Measurements from ENCODE around the gene TLE1.

TLE1 gene

DNA sequence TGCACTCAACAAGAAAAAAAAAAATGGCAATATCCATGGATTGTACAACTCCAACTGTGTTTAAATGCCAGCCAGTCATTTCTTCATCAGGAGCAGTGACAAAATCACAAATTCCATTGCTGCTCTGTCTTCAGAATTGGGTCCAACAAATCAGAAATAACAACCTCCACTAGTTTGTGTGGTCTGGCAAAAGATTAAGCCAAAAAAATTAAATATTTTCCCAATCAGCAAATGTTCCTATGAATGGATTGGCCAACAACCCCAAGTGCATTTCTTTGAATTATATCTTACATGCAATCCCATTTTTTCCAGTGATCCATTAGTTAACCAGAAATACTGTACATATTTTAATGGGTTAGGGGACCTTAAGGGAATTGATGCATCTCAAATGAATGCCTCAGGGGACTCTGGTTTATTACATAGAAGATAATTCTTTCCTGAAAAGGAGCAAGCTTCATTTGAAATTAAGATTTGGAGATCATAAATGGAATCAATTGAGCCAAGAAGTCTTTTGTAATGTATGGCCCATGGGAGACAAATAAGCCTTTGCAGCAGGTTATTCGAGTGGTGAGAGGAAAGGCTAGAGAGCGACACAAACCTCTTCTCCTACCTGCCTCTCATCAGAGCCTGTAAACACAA, 131.8 kb downstream of the TLE1 start:
- H3K4me3 ChIP-seq (ENCODE audit: low read depth, low read length): no peak overlapping the region
- in situ Hi-C loops (cut with HindIII; ENCODE audit: low sequenced_read_pairs): loop anchor here (5.0 to 10.0 kb wide), 2 partner anchors 35 to 117 kb away; no protein-coding TSS in a partner anchor
- TF ChIP-seq, protein P1, sequence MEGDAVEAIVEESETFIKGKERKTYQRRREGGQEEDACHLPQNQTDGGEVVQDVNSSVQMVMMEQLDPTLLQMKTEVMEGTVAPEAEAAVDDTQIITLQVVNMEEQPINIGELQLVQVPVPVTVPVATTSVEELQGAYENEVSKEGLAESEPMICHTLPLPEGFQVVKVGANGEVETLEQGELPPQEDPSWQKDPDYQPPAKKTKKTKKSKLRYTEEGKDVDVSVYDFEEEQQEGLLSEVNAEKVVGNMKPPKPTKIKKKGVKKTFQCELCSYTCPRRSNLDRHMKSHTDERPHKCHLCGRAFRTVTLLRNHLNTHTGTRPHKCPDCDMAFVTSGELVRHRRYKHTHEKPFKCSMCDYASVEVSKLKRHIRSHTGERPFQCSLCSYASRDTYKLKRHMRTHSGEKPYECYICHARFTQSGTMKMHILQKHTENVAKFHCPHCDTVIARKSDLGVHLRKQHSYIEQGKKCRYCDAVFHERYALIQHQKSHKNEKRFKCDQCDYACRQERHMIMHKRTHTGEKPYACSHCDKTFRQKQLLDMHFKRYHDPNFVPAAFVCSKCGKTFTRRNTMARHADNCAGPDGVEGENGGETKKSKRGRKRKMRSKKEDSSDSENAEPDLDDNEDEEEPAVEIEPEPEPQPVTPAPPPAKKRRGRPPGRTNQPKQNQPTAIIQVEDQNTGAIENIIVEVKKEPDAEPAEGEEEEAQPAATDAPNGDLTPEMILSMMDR (IDR thresholded peaks at IDR 0.05; ENCODE audit: low read depth, low read length, missing control alignments): no peak
- DNase-seq (ENCODE audit: low read depth): no peak

DNA sequence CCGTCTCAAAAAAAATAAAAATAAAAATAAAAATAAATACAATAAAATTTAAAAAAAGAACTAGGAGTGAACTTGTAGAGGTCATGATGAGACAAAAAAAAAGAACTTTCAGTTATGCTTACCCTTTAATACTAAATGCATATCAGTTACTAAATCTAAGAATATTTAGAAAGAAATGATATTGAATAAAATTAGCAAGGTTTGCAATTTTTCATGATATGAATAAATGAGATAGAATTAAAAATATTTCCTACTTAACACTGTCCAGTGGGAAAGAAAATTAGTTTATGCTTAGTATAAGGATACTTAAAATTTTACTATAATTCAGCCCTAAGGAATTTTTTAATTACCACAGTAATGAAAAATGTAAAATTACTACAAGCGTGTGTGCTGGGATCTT, 132.4 kb downstream of the TLE1 start:
- no peak for DNase-seq (ENCODE audit: low read depth)
- no peak overlapping the region for H3K4me3 ChIP-seq (ENCODE audit: low read depth, low read length)
- in situ Hi-C loops (cut with HindIII; ENCODE audit: low sequenced_read_pairs): loop anchor here (5.0 to 10.0 kb wide), 2 partner anchors 35 to 118 kb away; no protein-coding TSS in a partner anchor
- TF ChIP-seq, protein P1 (IDR thresholded peaks at IDR 0.05; ENCODE audit: low read depth, low read length, missing control alignments): no peak

DNA sequence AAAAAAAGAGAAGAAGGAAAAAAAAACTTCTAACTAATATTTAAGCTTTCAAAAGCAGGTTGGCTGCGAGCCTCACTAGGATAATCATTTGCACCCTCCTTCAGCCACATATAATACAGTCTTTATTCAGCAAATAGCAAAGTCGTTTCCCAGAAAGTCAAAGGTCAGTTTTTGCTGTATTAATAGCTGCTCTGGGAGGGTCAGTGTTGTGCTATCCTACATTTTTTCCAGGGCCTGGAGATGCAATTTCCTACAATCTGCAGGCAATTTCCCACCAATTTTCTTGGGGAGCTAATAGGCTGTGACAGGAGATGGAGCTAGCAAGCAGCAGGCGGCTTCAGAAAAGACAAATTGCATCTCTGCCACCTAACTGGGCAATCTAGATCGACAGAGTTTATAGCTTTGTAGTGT, 136.8 kb downstream of the TLE1 start:
- no peak for DNase-seq (ENCODE audit: low read depth)
- in situ Hi-C loops (cut with HindIII; ENCODE audit: low sequenced_read_pairs): loop anchor here (10.0 kb wide), 1 partner anchor 122 kb away; no protein-coding TSS in a partner anchor
- H3K4me3 ChIP-seq (ENCODE audit: low read depth, low read length): no peak overlapping the region
- TF ChIP-seq, protein P1 (IDR thresholded peaks at IDR 0.05; ENCODE audit: low read depth, low read length, missing control alignments): no peak

DNA sequence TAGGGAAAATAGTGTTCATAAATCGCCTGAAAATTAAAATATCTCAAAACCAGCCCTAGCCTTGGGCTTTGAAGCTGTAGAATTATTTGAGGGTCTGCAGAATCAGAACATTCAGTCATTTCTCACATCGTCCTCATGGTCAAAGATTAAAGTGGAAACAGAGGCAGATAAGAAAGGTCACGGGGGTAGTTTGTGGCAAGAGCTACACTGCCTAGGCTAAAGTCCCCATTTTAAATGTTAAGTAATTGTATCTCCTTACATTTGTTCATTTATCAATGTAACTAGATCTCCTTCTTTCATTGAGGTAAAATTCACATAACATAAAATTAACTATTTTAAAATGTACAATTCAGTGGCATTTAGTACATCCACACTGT, 139.2 kb downstream of the TLE1 start:
- TF ChIP-seq, protein P1 (IDR thresholded peaks at IDR 0.05; ENCODE audit: low read depth, low read length, missing control alignments): no peak
- no peak overlapping the region for H3K4me3 ChIP-seq (ENCODE audit: low read depth, low read length)
- in situ Hi-C loops (cut with HindIII; ENCODE audit: low sequenced_read_pairs): loop anchor here (10.0 kb wide), 1 partner anchor 125 kb away; no protein-coding TSS in a partner anchor
- DNase-seq (ENCODE audit: low read depth): no peak

DNA sequence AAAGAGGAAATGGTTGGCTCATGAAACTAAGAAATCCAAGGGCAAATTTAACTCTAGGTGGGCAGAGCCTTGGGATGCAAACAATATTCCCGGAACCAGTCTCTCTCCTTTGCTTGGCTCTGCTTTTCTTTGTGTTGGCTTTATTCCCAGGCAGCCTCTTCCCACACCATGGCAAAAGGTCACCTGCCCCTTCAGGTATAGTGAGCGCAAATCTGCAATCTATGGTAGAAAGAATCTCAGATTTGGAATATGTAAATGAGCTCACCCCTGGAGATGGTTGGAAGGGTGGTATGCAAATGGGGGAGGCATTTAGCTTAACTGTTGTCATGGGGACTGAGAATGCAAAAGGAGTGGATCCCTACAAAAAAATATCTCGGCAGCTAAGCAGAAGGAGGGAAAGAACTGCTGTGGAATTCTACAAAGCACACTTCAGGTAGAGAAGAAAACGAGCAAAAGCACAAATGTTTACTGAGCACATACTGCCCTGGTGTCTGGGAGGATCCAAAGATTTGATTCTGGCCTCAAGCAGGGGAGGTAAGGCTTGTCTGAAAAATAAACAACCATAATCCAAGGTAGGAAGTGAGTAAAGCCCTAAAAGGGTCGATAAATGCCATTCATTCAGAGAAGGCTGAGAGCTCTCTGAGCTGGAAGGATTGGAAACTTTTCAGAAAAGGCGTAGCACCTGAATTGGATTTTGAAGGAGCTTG, 139.7 kb downstream of the TLE1 start:
- H3K4me3 ChIP-seq (ENCODE audit: low read depth, low read length): no peak overlapping the region
- no peak for DNase-seq (ENCODE audit: low read depth)
- in situ Hi-C loops (cut with HindIII; ENCODE audit: low sequenced_read_pairs): loop anchor here (10.0 kb wide), 1 partner anchor 125 kb away; no protein-coding TSS in a partner anchor
- TF ChIP-seq, protein P1 (IDR thresholded peaks at IDR 0.05; ENCODE audit: low read depth, low read length, missing control alignments): no peak

DNA sequence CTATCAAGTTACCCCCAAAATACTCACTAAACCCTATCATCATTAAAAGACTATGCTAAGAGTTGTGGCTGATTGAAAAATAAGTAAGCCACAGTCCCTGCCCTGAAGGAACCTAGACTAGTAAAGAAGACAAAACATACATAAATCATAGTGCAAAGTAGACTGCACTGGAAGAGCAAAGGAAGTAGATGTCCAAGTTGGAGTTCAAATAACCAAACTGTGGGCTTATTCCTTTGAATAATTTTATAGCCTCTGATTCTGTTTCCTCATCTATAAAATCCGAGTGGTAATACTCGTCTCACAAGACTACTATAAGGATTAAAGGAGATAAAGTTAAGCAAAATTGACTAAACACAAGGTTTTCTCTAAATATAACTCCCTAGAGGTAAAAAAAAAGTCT, 140.4 kb downstream of the TLE1 start:
- no peak for DNase-seq (ENCODE audit: low read depth)
- no peak overlapping the region for H3K4me3 ChIP-seq (ENCODE audit: low read depth, low read length)
- in situ Hi-C loops (cut with HindIII; ENCODE audit: low sequenced_read_pairs): no loop called here
- TF ChIP-seq, protein P1 (IDR thresholded peaks at IDR 0.05; ENCODE audit: low read depth, low read length, missing control alignments): no peak

Measured in astrocyte of the cerebellum (primary cell).